ENCODE results near the gene CDRT15L2.
"Not testable (repeated sequence)": the region's sequence is repeated elsewhere in the genome, so short reads cannot be mapped to it uniquely, and the experiment has no call there.

CDRT15L2 gene

GRCh38 chr17:20583891-20584577 is 4.5 kb downstream of the CDRT15L2 start:
- FAIRE-seq, result not testable (repeated sequence)

DNA sequence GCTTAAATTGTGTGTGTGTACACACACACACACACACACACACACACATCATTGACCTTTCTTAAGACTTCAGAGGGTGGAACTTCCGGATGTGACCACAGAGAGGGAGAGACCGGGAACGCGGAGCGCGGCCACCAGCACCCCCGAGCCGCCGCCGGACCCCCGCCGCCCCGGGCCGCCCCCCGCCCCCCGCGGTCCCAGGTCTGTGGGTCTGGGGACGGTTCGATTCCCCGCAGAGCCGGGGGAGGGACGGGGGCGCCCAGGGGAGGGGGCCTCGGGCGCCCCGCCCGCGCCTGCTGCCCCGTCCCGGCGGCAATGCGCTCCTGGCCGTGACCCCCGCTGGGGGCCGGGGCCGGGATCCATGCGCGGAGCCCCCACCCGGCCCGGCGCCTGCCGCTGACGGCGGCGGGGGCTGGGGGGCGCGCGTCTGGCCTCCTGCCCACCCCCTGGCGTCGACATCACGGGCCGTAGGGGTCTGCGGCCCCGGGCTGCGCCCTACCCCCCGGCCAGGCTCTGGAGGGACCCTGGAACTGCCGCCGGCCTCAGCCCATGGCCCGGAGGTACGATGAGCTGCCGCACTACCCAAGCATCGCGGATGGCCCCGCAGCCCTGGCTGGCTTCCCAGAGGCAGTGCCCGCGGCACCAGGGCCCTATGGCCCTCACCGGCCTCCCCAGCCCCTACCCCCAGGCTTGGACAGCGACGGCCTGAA is 9.4 kb downstream of the CDRT15L2 start:
- FAIRE-seq, result not testable (repeated sequence)

- FAIRE-seq, result not testable (repeated sequence)
Observed at GRCh38 chr17:20589454-20589810, 9.9 kb downstream of the CDRT15L2 start.

GRCh38 chr17:20591040-20591439 is 11.5 kb downstream of the CDRT15L2 start:
- not testable (repeated sequence) for FAIRE-seq

DNA sequence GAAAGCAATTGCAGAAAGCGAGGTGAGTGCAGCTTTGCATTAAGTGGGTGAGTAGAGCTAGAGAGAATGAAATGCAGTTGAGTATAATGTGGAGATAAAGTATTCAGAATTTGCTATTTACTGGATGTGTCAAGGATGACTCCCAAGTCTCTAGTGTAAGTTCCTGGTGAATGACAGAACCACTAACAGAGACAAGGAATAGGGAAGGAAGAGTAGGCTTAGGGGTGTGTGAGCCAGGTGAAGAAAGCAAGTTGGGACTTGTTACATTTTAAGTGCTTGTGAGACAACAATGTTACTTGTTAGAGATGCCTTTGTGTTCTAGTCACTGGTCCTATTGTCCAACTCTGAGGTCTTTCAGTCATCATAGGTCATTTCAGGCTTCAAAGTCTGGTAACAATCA is 26.0 kb downstream of the CDRT15L2 start:
- FAIRE-seq, result not testable (repeated sequence)

- not testable (repeated sequence) for FAIRE-seq
Observed at GRCh38 chr17:20609490-20609889, 30.0 kb downstream of the CDRT15L2 start.

DNA sequence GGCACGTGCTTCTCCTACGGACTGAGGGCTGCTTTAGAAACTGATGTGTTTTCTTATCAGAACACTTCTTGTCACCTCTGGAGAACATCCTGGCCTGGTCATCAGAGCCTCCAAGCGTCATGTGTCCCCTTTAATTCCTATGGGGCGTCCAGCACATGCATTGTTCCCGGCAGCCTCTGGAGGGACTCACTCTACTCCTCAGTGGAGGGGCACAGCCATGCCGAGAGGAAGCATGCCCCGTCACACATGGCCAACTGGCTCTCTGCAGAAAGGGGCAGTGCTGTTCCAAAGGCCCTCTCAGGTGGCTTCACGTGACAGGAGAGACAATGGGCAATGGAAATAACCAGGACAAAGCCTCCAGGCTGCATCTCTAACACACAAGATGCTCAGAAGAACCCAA is 31.8 kb downstream of the CDRT15L2 start:
- FAIRE-seq, result no peak

GRCh38 chr17:20612635-20613034 is 33.1 kb downstream of the CDRT15L2 start:
- FAIRE-seq, result no peak

- no peak for FAIRE-seq
Observed at GRCh38 chr17:20613248-20613647, 33.7 kb downstream of the CDRT15L2 start.

DNA sequence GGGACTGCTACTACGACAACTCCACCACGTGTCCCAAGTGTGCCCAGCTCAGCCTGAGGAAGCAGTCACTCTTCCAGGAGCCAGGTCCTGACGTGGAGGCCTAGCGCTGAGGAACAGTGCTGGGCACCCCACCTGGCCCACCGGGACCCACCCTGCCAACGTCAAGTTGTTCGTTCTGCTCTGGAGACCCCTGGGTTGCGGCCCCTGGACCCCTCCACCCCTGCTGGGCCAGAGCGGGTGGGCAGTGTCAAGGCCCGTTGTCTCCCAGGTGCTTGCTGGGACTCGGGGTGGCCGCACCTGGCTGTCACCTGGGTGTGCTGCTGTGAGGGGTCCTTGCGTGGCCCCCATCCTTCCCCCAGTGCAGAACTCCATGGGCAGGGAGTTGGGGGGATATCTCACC is 34.4 kb downstream of the CDRT15L2 start:
- no peak for FAIRE-seq

DNA sequence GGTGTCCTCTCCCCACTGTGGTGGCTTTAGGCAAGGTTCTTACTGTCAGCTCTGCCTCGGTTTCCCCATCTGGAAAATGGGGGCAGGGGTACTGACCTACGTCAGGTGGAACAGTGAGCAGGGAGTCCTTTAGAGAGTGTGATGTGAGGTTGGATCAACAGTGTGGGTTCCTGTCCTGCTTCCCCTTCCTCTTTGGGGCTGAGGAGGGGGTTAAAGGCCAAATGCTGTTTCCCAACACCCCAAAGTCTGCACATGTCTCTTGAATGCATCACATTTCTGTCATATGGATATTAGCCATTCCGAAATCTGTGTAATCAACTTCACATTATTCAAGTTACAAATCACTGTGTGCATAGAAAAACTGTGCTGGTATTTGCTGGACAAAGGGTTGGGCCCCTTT is 35.9 kb downstream of the CDRT15L2 start:
- FAIRE-seq, result not testable (repeated sequence)
